ENCODE results near the gene CIRBP. TPM values are rescaled to one million over a fixed set of nuclear protein-coding genes. Genes with fewer than 3 reads are reported as not detected.

Gene CIRBP
- total RNA-seq, 4 donors from 2014 or later = 274 to 578 (median 418) TPM

GRCh38 chr19:1290703-1291651 is 21.8 kb downstream of the CIRBP start:
- Histone ChIP-seq H3K27ac (no peak overlapping the region), H3K9me3 (no peaks in the 10 kb centered on the region), H3K4me1 (peaks cover 0 to 13% of the 10 kb centered on the region in 2 donors), H3K4me3 (no peak overlapping the region), H3K36me3 (no peaks in the 10 kb centered on the region), H3K27me3 (peaks cover 70 to 80% (median 73%) of the 10 kb centered on the region in 3 donors)
- intact Hi-C loops (cut with DNase I; ENCODE audit: low total_unique reads) (no loop called here), in situ Hi-C loops (cut with MboI; ENCODE audit: low sequenced_read_pairs in 4 of 4) (no loop called here)
- no peak for DNase-seq
- no peak for ATAC-seq
- TF ChIP-seq CTCF (IDR thresholded peaks at IDR 0.05 in 4 of 5, conservative IDR thresholded peaks at IDR 0.05 in 1 of 5) = no peak
- TF ChIP-seq POLR2A (IDR thresholded peaks at IDR 0.05) = no peak

GRCh38 chr19:1291761-1292418 is 22.8 kb downstream of the CIRBP start:
- H3K27me3 ChIP-seq = peaks cover 64 to 79% (median 68%) of the 10 kb centered on the region in 3 donors
- no peak for TF ChIP-seq CTCF (IDR thresholded peaks at IDR 0.05 in 4 of 5, conservative IDR thresholded peaks at IDR 0.05 in 1 of 5)
- TF ChIP-seq POLR2A (IDR thresholded peaks at IDR 0.05) = no peak
- H3K4me3 ChIP-seq = no peak overlapping the region
- ATAC-seq = no peak
- no peak for DNase-seq
- H3K9me3 ChIP-seq = no peaks in the 10 kb centered on the region
- no peak overlapping the region for H3K27ac ChIP-seq
- no peaks in the 10 kb centered on the region for H3K36me3 ChIP-seq
- peaks cover 0 to 13% of the 10 kb centered on the region in 2 donors for H3K4me1 ChIP-seq
- in situ Hi-C loops (cut with MboI; ENCODE audit: low sequenced_read_pairs in 4 of 4) (no loop called here), intact Hi-C loops (cut with DNase I; ENCODE audit: low total_unique reads) (no loop called here)

GRCh38 chr19:1292419-1293151 is 23.5 kb downstream of the CIRBP start:
- peaks cover 57 to 76% (median 61%) of the 10 kb centered on the region in 3 donors for H3K27me3 ChIP-seq
- in situ Hi-C loops (cut with MboI; ENCODE audit: low sequenced_read_pairs in 4 of 4) = no loop called here
- intact Hi-C loops (cut with DNase I; ENCODE audit: low total_unique reads) = no loop called here

More at GRCh38 chr19:1292419-1293151, 23.5 kb downstream of the CIRBP start:
- H3K4me3 ChIP-seq = no peak overlapping the region
- TF ChIP-seq CTCF (IDR thresholded peaks at IDR 0.05 in 4 of 5, conservative IDR thresholded peaks at IDR 0.05 in 1 of 5) = no peak
- TF ChIP-seq POLR2A (IDR thresholded peaks at IDR 0.05) = no peak
- no peaks in the 10 kb centered on the region for H3K36me3 ChIP-seq
- ATAC-seq (no peak), DNase-seq (no peak)
- no peaks in the 10 kb centered on the region for H3K9me3 ChIP-seq
- H3K4me1 ChIP-seq = peaks cover 0 to 7% of the 10 kb centered on the region in 2 donors
- H3K27ac ChIP-seq = no peak overlapping the region
